ENCODE measurements around the gene TMEM131. TPM values are rescaled to one million over a fixed set of nuclear protein-coding genes. Genes with fewer than 3 reads are reported as not detected.

TMEM131 gene
- total and polyA plus RNA-seq, 11 donors, result 9.3 to 38.3 (median 31.2) TPM

DNA sequence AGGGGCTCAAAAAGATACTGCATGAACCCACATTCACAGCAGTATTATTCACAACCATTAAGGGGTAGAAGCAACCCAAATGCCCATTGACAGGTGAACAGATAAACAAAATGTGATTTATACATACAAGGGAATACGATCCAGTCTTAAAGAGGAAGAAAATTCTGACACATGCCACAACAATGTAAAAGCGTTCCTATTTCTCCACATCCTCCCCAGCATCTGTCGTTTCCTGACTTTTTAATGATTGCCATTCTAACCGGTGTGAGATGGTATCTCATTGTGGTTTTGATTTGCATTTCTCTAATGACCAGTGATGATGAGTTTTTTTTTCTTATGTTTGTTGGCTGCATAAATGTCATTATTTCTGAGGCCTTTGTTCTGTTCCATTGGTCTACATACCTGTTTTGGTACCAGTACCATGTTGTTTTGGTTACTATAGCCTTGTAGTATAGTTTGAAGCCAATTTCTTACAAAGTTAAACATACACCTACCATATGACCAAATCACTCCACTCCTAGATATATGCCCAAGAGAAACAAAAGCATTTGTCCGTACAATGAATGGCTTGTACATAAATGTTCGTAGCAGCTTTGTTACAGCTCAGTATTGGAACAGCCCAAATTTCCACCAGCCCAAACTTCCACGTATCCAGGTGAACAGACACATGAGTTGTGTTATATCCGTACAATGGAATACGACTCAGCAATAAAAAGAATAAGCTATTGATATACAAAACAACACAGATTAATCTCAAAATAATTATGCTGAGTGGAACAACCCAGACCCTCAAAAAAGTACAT lies 85.1 kb downstream of the TMEM131 start:
- Histone ChIP-seq H3K9me3 (peaks cover 0 to 7% (median 0%) of the 10 kb centered on the region in 12 donors), H3K36me3 (peaks cover 0 to 19% (median 7%) of the 10 kb centered on the region in 9 donors), H3K4me3 (no peak overlapping the region), H3K27me3 (no peaks in the 10 kb centered on the region), H3K27ac (no peak overlapping the region), H3K4me1 (peaks cover 0 to 39% (median 5%) of the 10 kb centered on the region in 12 donors)
- ATAC-seq (no peak), DNase-seq (no peak)
- whole genome bisulfite sequencing, 4 donors, result 89 to 94% (median 92%) methylated on average over 9 of the region's 9 CpGs
- TF ChIP-seq CTCF (IDR thresholded peaks at IDR 0.05) (no peak), POLR2A (IDR thresholded peaks at IDR 0.05) (no peak)
- intact Hi-C loops (cut with DNase I), result no loop called here

DNA sequence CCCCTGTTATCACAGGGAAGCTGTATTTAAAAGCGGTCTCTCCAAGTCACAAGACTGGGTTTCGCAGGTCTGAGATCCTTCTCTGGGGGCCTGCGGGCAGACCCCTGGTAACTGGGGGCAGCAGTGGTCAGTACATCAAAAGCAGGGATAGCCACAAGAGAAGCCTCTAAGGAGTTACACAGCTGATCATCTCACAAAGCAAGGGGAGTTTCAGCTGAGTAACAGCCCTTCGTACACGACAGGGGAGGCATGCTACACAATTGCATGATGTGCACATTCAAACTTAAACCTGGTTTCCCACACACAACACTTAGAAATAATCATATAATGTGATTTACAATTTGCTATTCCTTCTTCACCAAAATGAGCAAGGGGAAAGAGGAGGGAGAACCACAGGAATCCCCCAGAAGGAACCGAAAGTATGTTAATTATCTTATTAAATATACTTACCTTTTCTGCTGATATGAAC lies 87.5 kb downstream of the TMEM131 start:
- WGBS, 4 donors, result 84 to 96% (median 87%) methylated on average over 6 of the region's 6 CpGs
- Histone ChIP-seq H3K4me1 (peaks cover 0 to 29% (median 4%) of the 10 kb centered on the region in 12 donors), H3K27ac (no peak overlapping the region), H3K9me3 (peaks cover 0 to 7% (median 0%) of the 10 kb centered on the region in 12 donors), H3K27me3 (no peaks in the 10 kb centered on the region), H3K4me3 (no peak overlapping the region), H3K36me3 (peaks cover 0 to 28% (median 7%) of the 10 kb centered on the region in 9 donors)
- DNase-seq, result no peak
- no peak for ATAC-seq
- intact Hi-C loops (cut with DNase I), result no loop called here
- TF ChIP-seq CTCF (IDR thresholded peaks at IDR 0.05) (no peak), POLR2A (IDR thresholded peaks at IDR 0.05) (no peak)

DNA sequence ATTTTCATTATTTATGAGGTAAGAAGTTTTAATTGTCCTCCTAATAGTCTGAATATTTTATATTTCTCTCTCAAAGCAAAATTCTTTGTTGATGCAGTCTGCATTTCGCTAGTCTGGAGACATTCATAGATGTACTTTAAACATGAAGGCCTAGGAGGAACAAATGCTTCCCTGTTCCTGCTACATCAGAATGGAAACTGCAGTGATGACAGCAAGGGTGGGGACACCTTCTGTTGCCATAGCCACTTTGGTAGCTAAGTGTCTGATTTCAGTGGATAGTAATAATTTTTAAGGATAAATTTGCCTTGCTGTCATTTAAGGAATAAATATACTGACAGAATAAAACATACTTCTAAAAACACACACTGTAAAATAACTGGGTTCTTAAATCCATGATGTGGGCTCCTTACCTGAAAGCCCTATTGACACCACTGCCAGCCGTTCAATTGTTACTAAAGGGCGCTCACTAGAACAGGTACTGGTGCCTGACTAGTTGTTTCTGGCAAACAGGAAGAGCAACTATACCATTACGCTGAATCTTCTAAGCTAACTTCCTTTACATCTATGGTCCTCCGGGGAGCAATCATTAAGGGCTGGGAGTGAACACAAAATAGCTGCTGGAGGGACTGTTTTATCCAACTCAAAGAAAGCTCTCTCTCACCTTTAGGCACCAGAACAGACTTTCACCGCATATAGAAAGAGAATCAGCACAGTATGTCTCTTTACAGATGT lies 88.2 kb downstream of the TMEM131 start:
- WGBS, 4 donors, result 87 to 89% (median 88%) methylated on average over 6 of the region's 6 CpGs
- Histone ChIP-seq H3K36me3 (peaks cover 0 to 30% (median 7%) of the 10 kb centered on the region in 9 donors), H3K27ac (no peak overlapping the region), H3K4me3 (no peak overlapping the region), H3K4me1 (peaks cover 0 to 26% (median 4%) of the 10 kb centered on the region in 12 donors), H3K27me3 (no peaks in the 10 kb centered on the region), H3K9me3 (peaks cover 0 to 7% (median 0%) of the 10 kb centered on the region in 12 donors)
- DNase-seq (no peak), ATAC-seq (no peak)
- TF ChIP-seq POLR2A (IDR thresholded peaks at IDR 0.05), result no peak
- TF ChIP-seq CTCF (IDR thresholded peaks at IDR 0.05), result no peak
- intact Hi-C loops (cut with DNase I), result no loop called here

DNA sequence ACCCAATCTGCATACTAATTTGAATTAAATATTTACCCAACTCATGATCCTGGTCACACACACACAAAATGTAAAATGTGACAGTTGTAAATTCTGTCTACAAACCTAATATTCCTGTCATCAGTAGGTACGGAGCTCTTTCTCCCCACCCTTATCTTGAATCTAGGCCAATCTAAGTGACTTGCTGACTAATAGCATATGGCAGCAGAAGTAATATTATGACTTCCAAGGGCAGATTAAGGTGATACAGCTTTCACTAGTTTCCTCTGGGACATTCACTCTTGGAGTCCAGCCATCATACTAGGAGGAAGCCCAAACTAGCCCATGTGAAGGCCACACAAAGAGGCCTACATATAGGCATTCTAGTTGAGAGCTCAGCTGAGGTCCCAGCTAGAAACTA lies 89.4 kb downstream of the TMEM131 start:
- ATAC-seq (peak in 2 of 4 donors; percentile 36 to 45), DNase-seq (no peak)
- TF ChIP-seq POLR2A (IDR thresholded peaks at IDR 0.05) (no peak), CTCF (IDR thresholded peaks at IDR 0.05) (no peak)
- Histone ChIP-seq H3K36me3 (peaks cover 0 to 30% (median 7%) of the 10 kb centered on the region in 9 donors), H3K4me1 (peaks cover 0 to 16% (median 3%) of the 10 kb centered on the region in 12 donors), H3K9me3 (peaks cover 0 to 7% (median 0%) of the 10 kb centered on the region in 12 donors), H3K4me3 (no peak overlapping the region), H3K27me3 (no peaks in the 10 kb centered on the region), H3K27ac (no peak overlapping the region)
- intact Hi-C loops (cut with DNase I), result no loop called here
- WGBS, 4 donors, result 34 to 54% (median 37%) methylated on average over 1 of the region's 1 CpG

All from heart left ventricle (tissue), 16 donors.